OCI-LY3 (cell line): Measurements from ENCODE around the gene PLEKHG3.

Experiments used
- H2AFZ ChIP-seq: fragments of 200-600, 300-600 bp; shearing (Covaris generic); 2 replicates; pipeline ENCODE4 v1.6.0; 2014; ENCODE audit warnings: antibody characterized with exemption, low read depth, low read length
- H3K27ac ChIP-seq: fragments of 200-600, 300-600 bp; sonication (generic); 2 replicates; pipeline ENCODE4 v1.5.1; 2014; ENCODE audit warnings: mild to moderate bottlenecking, low read length, moderate library complexity, mixed read lengths
- H3K27me3 ChIP-seq: fragments of 200-600, 300-600 bp; sonication (generic); 2 replicates; pipeline ENCODE4 v1.6.1; 2014; ENCODE audit warnings: low read depth, low read length, mixed read lengths
- H3K36me3 ChIP-seq: fragments of 200-600, 300-600 bp; sonication (generic); replicated peaks from 2 replicates; pipeline ENCODE3; 2014; ENCODE audit warnings: low read depth, low read length, mixed read lengths
- H3K4me1 ChIP-seq: fragments of 300-600, 200-600 bp; sonication (generic); 2 replicates; pipeline ENCODE4 v1.6.1; 2014; ENCODE audit warnings: low read length, mixed read lengths
- H3K4me2 ChIP-seq: fragments of 200-600, 300-600 bp; sonication (generic); 2 replicates; pipeline ENCODE4 v1.6.1; 2014; ENCODE audit warnings: low read length, mixed read lengths
- H3K4me3 ChIP-seq: fragments of 300-600, 200-600 bp; sonication (generic); 2 replicates; pipeline ENCODE4 v1.5.1; 2014; ENCODE audit warnings: antibody characterized with exemption, mild to moderate bottlenecking, low read length, moderate library complexity
- H3K79me2 ChIP-seq: fragments of 300-600, 200-600 bp; shearing (Covaris generic); 2 replicates; pipeline ENCODE4 v1.6.1; 2014; ENCODE audit warnings: mild to moderate bottlenecking, low read length, mixed read lengths
- H3K9ac ChIP-seq: fragments of 300-600, 200-600 bp; shearing (Covaris generic); 2 replicates; pipeline ENCODE4 v1.6.0; 2014; ENCODE audit warnings: mild to moderate bottlenecking, low read length, moderate library complexity
- H3K9me3 ChIP-seq: fragments of 200-600, 300-600 bp; shearing (Covaris generic); 2 replicates; pipeline ENCODE4 v1.6.1; 2014; ENCODE audit warnings: low read length, mixed read lengths; ENCODE audit not compliant: insufficient read depth
- H4K20me1 ChIP-seq: fragments of 200-600, 300-600 bp; sonication (generic); 2 replicates; pipeline ENCODE4 v1.6.1; 2016; ENCODE audit warnings: low read length, mixed read lengths; ENCODE audit not compliant: insufficient read depth
- EZH2phosphoT487 ChIP-seq: fragments of 200-600 bp; shearing (Covaris generic); IDR thresholded peaks from 2 replicates; pipeline ENCODE4 v1.6.1; 2018; ENCODE audit warnings: antibody characterized with exemption, mixed run types, low read depth
- TF ChIP-seq, protein P1 (sequence below): fragments of 200-600, 300-600 bp; sonication (generic); IDR thresholded peaks from 2 replicates; pipeline ENCODE4 v1.5.1; 2014; ENCODE audit warnings: antibody characterized with exemption, low read length, low read depth

PLEKHG3 gene

GRCh38 chr14:64775081-64775777 lies 71.0 kb downstream of the PLEKHG3 start:
- Histone ChIP-seq H2AFZ (no peak overlapping the region), H3K4me2 (no peak overlapping the region), H3K9ac (no peak overlapping the region), H4K20me1 (no peaks in the 10 kb centered on the region), H3K79me2 (no peaks in the 10 kb centered on the region), H3K36me3 (no peaks in the 10 kb centered on the region), H3K4me3 (no peak overlapping the region), H3K27me3 (no peaks in the 10 kb centered on the region), H3K27ac (no peak overlapping the region), H3K4me1 (no peaks in the 10 kb centered on the region), H3K9me3 (no peaks in the 10 kb centered on the region)
- TF ChIP-seq EZH2phosphoT487, result no peak
- TF ChIP-seq, protein P1, sequence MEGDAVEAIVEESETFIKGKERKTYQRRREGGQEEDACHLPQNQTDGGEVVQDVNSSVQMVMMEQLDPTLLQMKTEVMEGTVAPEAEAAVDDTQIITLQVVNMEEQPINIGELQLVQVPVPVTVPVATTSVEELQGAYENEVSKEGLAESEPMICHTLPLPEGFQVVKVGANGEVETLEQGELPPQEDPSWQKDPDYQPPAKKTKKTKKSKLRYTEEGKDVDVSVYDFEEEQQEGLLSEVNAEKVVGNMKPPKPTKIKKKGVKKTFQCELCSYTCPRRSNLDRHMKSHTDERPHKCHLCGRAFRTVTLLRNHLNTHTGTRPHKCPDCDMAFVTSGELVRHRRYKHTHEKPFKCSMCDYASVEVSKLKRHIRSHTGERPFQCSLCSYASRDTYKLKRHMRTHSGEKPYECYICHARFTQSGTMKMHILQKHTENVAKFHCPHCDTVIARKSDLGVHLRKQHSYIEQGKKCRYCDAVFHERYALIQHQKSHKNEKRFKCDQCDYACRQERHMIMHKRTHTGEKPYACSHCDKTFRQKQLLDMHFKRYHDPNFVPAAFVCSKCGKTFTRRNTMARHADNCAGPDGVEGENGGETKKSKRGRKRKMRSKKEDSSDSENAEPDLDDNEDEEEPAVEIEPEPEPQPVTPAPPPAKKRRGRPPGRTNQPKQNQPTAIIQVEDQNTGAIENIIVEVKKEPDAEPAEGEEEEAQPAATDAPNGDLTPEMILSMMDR, result no peak

DNA sequence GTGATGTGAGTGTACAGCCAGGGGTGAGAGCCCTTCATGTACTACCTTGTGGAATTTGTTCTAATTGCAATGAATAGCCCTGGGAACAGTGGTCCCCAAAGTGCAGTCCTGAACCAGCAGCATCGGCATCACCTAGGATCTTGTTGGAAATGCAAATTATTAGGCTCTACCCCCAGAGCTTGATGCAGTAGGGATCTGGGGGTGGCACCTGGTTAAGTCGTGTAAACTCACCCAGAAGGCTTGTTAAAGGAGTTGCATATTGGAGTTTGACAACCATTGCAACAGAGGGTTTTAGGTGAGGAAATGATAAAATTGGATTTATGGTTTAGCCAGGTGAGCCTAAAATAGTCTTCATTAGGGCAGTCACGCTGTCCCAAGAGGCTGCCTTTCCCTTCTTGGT lies 73.2 kb downstream of the PLEKHG3 start:
- Histone ChIP-seq H3K27ac (no peak overlapping the region), H2AFZ (no peak overlapping the region), H3K36me3 (no peaks in the 10 kb centered on the region), H3K4me3 (no peak overlapping the region), H3K4me2 (no peak overlapping the region), H3K9ac (no peak overlapping the region), H4K20me1 (no peaks in the 10 kb centered on the region), H3K9me3 (no peaks in the 10 kb centered on the region), H3K27me3 (no peaks in the 10 kb centered on the region), H3K4me1 (no peaks in the 10 kb centered on the region), H3K79me2 (no peaks in the 10 kb centered on the region)
- TF ChIP-seq, protein P1, result no peak
- no peak for TF ChIP-seq EZH2phosphoT487

- no peak overlapping the region for H3K27ac ChIP-seq
- H3K4me3 ChIP-seq, result no peak overlapping the region
- no peak overlapping the region for H3K9ac ChIP-seq
- H3K4me2 ChIP-seq, result no peak overlapping the region
- H3K79me2 ChIP-seq, result no peaks in the 10 kb centered on the region
- no peaks in the 10 kb centered on the region for H3K9me3 ChIP-seq
- no peaks in the 10 kb centered on the region for H3K4me1 ChIP-seq
- H3K27me3 ChIP-seq, result no peaks in the 10 kb centered on the region
- no peak for TF ChIP-seq EZH2phosphoT487
- TF ChIP-seq, protein P1, result no peak
- no peaks in the 10 kb centered on the region for H4K20me1 ChIP-seq
- no peak overlapping the region for H2AFZ ChIP-seq
- no peaks in the 10 kb centered on the region for H3K36me3 ChIP-seq
These were observed 74.0 kb downstream of the PLEKHG3 start for GRCh38 chr14:64778104-64778754.

GRCh38 chr14:64779472-64779871 lies 75.2 kb downstream of the PLEKHG3 start:
- Histone ChIP-seq H3K9me3 (no peaks in the 10 kb centered on the region), H3K4me1 (no peaks in the 10 kb centered on the region), H3K4me3 (no peak overlapping the region), H3K4me2 (no peak overlapping the region), H3K9ac (no peak overlapping the region), H3K79me2 (no peaks in the 10 kb centered on the region), H3K27me3 (no peaks in the 10 kb centered on the region), H2AFZ (no peak overlapping the region), H4K20me1 (no peaks in the 10 kb centered on the region), H3K36me3 (no peaks in the 10 kb centered on the region), H3K27ac (no peak overlapping the region)
- TF ChIP-seq, protein P1, result no peak
- no peak for TF ChIP-seq EZH2phosphoT487
